GM23338 (cell line): Measurements from ENCODE around the gene LAMB1. TPM values are rescaled to one million over a fixed set of nuclear protein-coding genes. Genes with fewer than 3 reads are reported as not detected.

ENCODE experiments used
- ATAC-seq: fragments of 200-7000 bp; cut with Tn5 transposase; 3 replicates; pipeline ENCODE4 v1.9.1; 2020
- DNase-seq: peaks from one replicate; pipeline ENCODE4 v3.0.0-alpha.2; 2015; ENCODE audit warnings: low spot score
- H2AFZ ChIP-seq: fragments of 200-600 bp; sonication (generic); 2 replicates; pipeline ENCODE4 v1.8.0; 2016; ENCODE audit warnings: antibody characterized with exemption, mild to moderate bottlenecking, moderate library complexity
- H3F3A ChIP-seq: fragments of 200-600 bp; sonication (generic); replicated peaks from 2 replicates; pipeline ENCODE4 v1.8.0; 2017; ENCODE audit warnings: antibody characterized with exemption, mixed run types, low read depth
- H3K27ac ChIP-seq: fragments of 200-600 bp; sonication (generic); 2 replicates; pipeline ENCODE4 v1.6.1; 2016; ENCODE audit warnings: low read depth
- H3K27me3 ChIP-seq: fragments of 200-600 bp; sonication (generic); 2 replicates; pipeline ENCODE4 v1.8.0; 2016; ENCODE audit warnings: mild to moderate bottlenecking, mixed run types, moderate library complexity; ENCODE audit not compliant: insufficient read depth
- H3K36me3 ChIP-seq: fragments of 200-600 bp; sonication (generic); 2 replicates; pipeline ENCODE4 v1.8.0; 2016; ENCODE audit warnings: mild to moderate bottlenecking; ENCODE audit not compliant: insufficient read depth
- H3K4me1 ChIP-seq: fragments of 200-600 bp; sonication (generic); 2 replicates; pipeline ENCODE4 v1.8.0; 2016; ENCODE audit warnings: mild to moderate bottlenecking, moderate library complexity; ENCODE audit not compliant: insufficient read depth
- H3K4me2 ChIP-seq: fragments of 200-600 bp; sonication (generic); 2 replicates; pipeline ENCODE4 v1.7.1; 2017; ENCODE audit warnings: mixed run types
- H3K4me3 ChIP-seq: fragments of 200-600 bp; sonication (generic); 2 replicates; pipeline ENCODE4 v1.6.1; 2016; ENCODE audit warnings: mixed run types
- H3K79me2 ChIP-seq: fragments of 200-600 bp; sonication (generic); replicated peaks from 2 replicates; pipeline ENCODE4 v1.8.0; 2017; ENCODE audit warnings: mild to moderate bottlenecking; ENCODE audit not compliant: insufficient read depth
- H3K9me2 ChIP-seq: fragments of 200-600 bp; sonication (generic); 2 replicates; pipeline ENCODE4 v1.8.0; 2017; ENCODE audit not compliant: insufficient read depth
- H4K20me1 ChIP-seq: fragments of 200-600 bp; sonication (generic); replicated peaks from 2 replicates; pipeline ENCODE4 v1.8.0; 2017; ENCODE audit warnings: mild to moderate bottlenecking; ENCODE audit not compliant: insufficient read depth
- H3K27ac Mint-ChIP-seq: 2 replicates; pipeline ENCODE4 v1.8.0; 2020; ENCODE audit warnings: inconsistent platforms, mild to moderate bottlenecking, moderate library complexity, mixed read lengths
- H3K27me3 Mint-ChIP-seq: 3 replicates; pipeline ENCODE4 v1.8.0; 2022; ENCODE audit warnings: low read depth, mild to moderate bottlenecking, moderate library complexity, mixed read lengths, inconsistent platforms; ENCODE audit not compliant: insufficient read depth, poor library complexity
- H3K36me3 Mint-ChIP-seq: 3 replicates; pipeline ENCODE4 v1.8.0; 2021; ENCODE audit warnings: low read depth, mild to moderate bottlenecking, inconsistent platforms, moderate library complexity, mixed read lengths
- H3K4me1 Mint-ChIP-seq: 3 replicates; pipeline ENCODE4 v1.8.0; 2020; ENCODE audit warnings: mild to moderate bottlenecking, inconsistent platforms, mixed read lengths
- H3K4me3 Mint-ChIP-seq: 3 replicates; pipeline ENCODE4 v1.8.0; 2021; ENCODE audit warnings: moderate library complexity, mild to moderate bottlenecking, inconsistent platforms, mixed read lengths
- H3K9me3 Mint-ChIP-seq: 3 replicates; pipeline ENCODE4 v1.8.0; 2020; ENCODE audit warnings: moderate library complexity, mild to moderate bottlenecking, inconsistent platforms, mixed read lengths
- CREB1 ChIP-seq: fragments of 250-450 bp; sonication (Bioruptor Pico); IDR thresholded peaks from 2 replicates; pipeline ENCODE4 v1.5.0; 2020; ENCODE audit warnings: low read depth, mild to moderate bottlenecking, moderate library complexity
- CTCF ChIP-seq, 2 experiments: fragments of 200-600 bp in 1 of 2; sonication (generic) in 1 of 2; conservative IDR thresholded peaks; 2 replicates each; pipeline versions ENCODE4 v1.5.1 to v1.6.1; 2016 to 2017; ENCODE audit warnings: antibody characterized with exemption in 2 of 2, low read depth in 2 of 2, mild to moderate bottlenecking in 2 of 2, moderate library complexity in 1 of 2
- EZH2 ChIP-seq: fragments of 200-600 bp; sonication (generic); IDR thresholded peaks from one replicate; pipeline ENCODE4 v1.8.0; 2017; ENCODE audit warnings: antibody characterized with exemption, mild to moderate bottlenecking, low read depth; ENCODE audit not compliant: unreplicated experiment
- EZH2phosphoT487 ChIP-seq: fragments of 200-600 bp; sonication (generic); IDR thresholded peaks from one replicate; pipeline ENCODE4 v1.8.1; 2018; ENCODE audit warnings: antibody characterized with exemption; ENCODE audit not compliant: unreplicated experiment
- JUNB ChIP-seq: IDR thresholded peaks from one replicate; pipeline ENCODE4 v1.6.1; 2016; ENCODE audit warnings: antibody characterized with exemption; ENCODE audit not compliant: unreplicated experiment
- POLR2AphosphoS5 ChIP-seq: IDR thresholded peaks from 2 replicates; pipeline ENCODE4 v1.6.1; 2016; ENCODE audit warnings: antibody characterized with exemption, low read depth
- REST ChIP-seq: IDR thresholded peaks from one replicate; pipeline ENCODE4 v1.6.1; 2018; ENCODE audit warnings: antibody characterized with exemption; ENCODE audit not compliant: unreplicated experiment
- ZNF462 ChIP-seq: fragments of 250-450 bp; sonication (Bioruptor Pico); IDR thresholded peaks from 2 replicates; pipeline ENCODE4 v1.5.0; 2020; ENCODE audit warnings: mild to moderate bottlenecking, moderate library complexity
- polyA plus RNA-seq: library from polyadenylated mRNA; unstranded; fragments of >200 nt; fragmentation: Nextera tagmentation; extraction: Ambion mirVana; gene quantifications from 2 replicates; pipeline ENCODE4 v1.2.1, GENCODE V29; 2016
- total RNA-seq: library from RNA; depleted of rRNA; stranded (reverse); fragments of >200 nt; shearing (Covaris generic); gene quantifications from 2 replicates; pipeline ENCODE4 v1.2.3, GENCODE V29; 2014

Gene LAMB1
- total and polyA plus RNA-seq, 2 experiments from 2014 or later: 53.5 to 57.8 TPM

DNA sequence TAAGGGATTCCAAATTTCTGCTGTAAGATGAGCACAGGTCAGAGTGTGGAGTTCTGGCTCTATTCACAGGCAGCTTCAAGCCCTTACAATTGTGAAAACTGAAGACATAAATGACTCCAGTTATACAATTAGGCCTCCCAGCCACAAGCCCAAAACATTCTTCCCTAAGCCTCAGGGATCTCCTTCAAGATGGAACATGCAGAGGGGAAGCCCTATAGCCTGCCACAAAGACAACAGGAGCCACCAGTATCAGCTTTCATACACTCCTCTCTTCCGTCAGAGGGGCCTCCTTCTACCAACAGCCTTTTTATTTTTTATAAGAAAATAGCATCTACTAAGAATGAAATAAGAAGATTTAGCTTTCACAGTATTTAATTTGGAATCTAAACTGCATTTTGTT lies 65.4 kb downstream of the LAMB1 start (continued):
- TF ChIP-seq ZNF462 (CRISPR knock-in tag) (no peak), JUNB (no peak), REST (no peak), POLR2AphosphoS5 (no peak)

- Histone ChIP-seq H3K36me3 (no peaks in the 10 kb centered on the region; the same call in 1 of the 2 replicates), H3K4me3 (no peak overlapping the region), H3K4me1 (peaks cover 50% of the 10 kb centered on the region), H4K20me1 (no peaks in the 10 kb centered on the region), H3K79me2 (no peaks in the 10 kb centered on the region), H3F3A (no peaks in the 10 kb centered on the region; the same call in 1 of the 2 replicates), H3K27me3 (no peaks in the 10 kb centered on the region), H3K9me2 (no peaks in the 10 kb centered on the region), H3K4me2 (peak overlapping the region; percentile 14; the same call in 1 of the 2 replicates), H2AFZ (no peak overlapping the region), H3K27ac (no peak overlapping the region)
- no peak overlapping the region for H3K4me3 Mint-ChIP-seq
- peaks cover 10% of the 10 kb centered on the region for H3K27me3 Mint-ChIP-seq
- peaks cover 9% of the 10 kb centered on the region for H3K36me3 Mint-ChIP-seq
- ATAC-seq (no peak), DNase-seq (no peak)
- H3K27ac Mint-ChIP-seq: no peak overlapping the region
- peaks cover 59% of the 10 kb centered on the region for H3K4me1 Mint-ChIP-seq
- no peaks in the 10 kb centered on the region for H3K9me3 Mint-ChIP-seq
- TF ChIP-seq EZH2 (no peak), CTCF (conservative IDR thresholded peaks at IDR 0.05; ENCODE audit: low read depth in 2 of 2) (no peak), EZH2phosphoT487 (no peak), CREB1 (no peak), REST (no peak)
Observed at GRCh38 chr7:107936312-107936711, 66.6 kb downstream of the LAMB1 start.
